ENCODE measurements around the gene PTGIR.
A peak's percentile ranks its signal among the peaks of the same experiment; 100 is the strongest.

PTGIR gene

DNA sequence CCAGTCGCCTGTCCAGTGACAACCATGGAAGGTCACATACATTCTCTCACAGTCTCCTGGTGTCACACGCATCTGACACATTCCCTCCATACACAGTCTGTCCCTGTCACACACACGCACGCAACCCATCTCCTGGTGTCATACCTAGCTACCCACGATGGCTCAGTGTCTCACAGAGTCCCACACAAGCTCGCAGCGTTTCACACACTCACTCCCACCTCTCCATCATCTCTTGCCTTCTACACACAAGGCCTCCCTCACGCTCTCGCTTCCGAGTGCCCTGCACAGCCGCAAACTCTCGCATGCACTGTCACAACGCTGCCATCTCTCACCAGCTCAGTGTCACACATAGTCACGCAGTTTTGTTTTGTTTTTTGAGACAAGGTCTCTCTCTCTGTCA is 12.3 kb upstream of the PTGIR start:
- Histone ChIP-seq H3K36me3 (replicated peaks; ENCODE audit: low read depth, low read length) (no peaks in the 10 kb centered on the region), H2AFZ (ENCODE audit: low read depth, low read length) (no peak overlapping the region), H3K9ac (ENCODE audit: low read length) (no peak overlapping the region), H3K27ac (ENCODE audit: low read length) (no peak overlapping the region), H3K27me3 (ENCODE audit: low read depth, low read length) (peaks cover 18% of the 10 kb centered on the region), H3K79me2 (ENCODE audit: low read length) (no peaks in the 10 kb centered on the region), H3K4me3 (ENCODE audit: low read length) (no peak overlapping the region), H4K20me1 (ENCODE audit: insufficient read depth, low read length) (no peaks in the 10 kb centered on the region), H3K4me2 (ENCODE audit: low read length) (no peak overlapping the region; the same call in 1 of the 2 replicates), H3K9me3 (ENCODE audit: insufficient read depth, low read length) (no peaks in the 10 kb centered on the region), H3K4me1 (ENCODE audit: low read length) (peaks cover 26% of the 10 kb centered on the region)
- no peak for TF ChIP-seq CTCF (IDR thresholded peaks at IDR 0.05; ENCODE audit: low read depth, low read length)
- TF ChIP-seq EZH2phosphoT487 (IDR thresholded peaks at IDR 0.05; ENCODE audit: low read depth) = no peak

GRCh38 chr19:46635920-46636761 is 11.3 kb upstream of the PTGIR start, which contains the start of gene GNG8:
Gene GNG8, minus strand, starts transcription at chr19:46636202. Its CDS starts 1,520 bp downstream, at chr19:46634682.
- no peaks in the 10 kb centered on the region for H3K36me3 ChIP-seq (replicated peaks; ENCODE audit: low read depth, low read length)
- peak within 1 kb of the TSS; percentile 8; the same call in 1 of the 2 replicates for H2AFZ ChIP-seq (ENCODE audit: low read depth, low read length)
- H4K20me1 ChIP-seq (ENCODE audit: insufficient read depth, low read length) = no peaks in the 10 kb centered on the region
- peak within 1 kb of the TSS; percentile 79 for H3K4me3 ChIP-seq (ENCODE audit: low read length)
- no peak for TF ChIP-seq EZH2phosphoT487 (IDR thresholded peaks at IDR 0.05; ENCODE audit: low read depth)
- no peak for TF ChIP-seq CTCF (IDR thresholded peaks at IDR 0.05; ENCODE audit: low read depth, low read length)
- H3K27ac ChIP-seq (ENCODE audit: low read length) = no peak within 1 kb of the TSS
- H3K9ac ChIP-seq (ENCODE audit: low read length) = peak within 1 kb of the TSS; percentile 47
- H3K4me2 ChIP-seq (ENCODE audit: low read length) = peak within 1 kb of the TSS; percentile 96
- H3K79me2 ChIP-seq (ENCODE audit: low read length) = no peaks in the 10 kb centered on the region
- peaks cover 15% of the 10 kb centered on the region for H3K27me3 ChIP-seq (ENCODE audit: low read depth, low read length)
- peaks cover 27% of the 10 kb centered on the region for H3K4me1 ChIP-seq (ENCODE audit: low read length)
- no peaks in the 10 kb centered on the region for H3K9me3 ChIP-seq (ENCODE audit: insufficient read depth, low read length)

DNA sequence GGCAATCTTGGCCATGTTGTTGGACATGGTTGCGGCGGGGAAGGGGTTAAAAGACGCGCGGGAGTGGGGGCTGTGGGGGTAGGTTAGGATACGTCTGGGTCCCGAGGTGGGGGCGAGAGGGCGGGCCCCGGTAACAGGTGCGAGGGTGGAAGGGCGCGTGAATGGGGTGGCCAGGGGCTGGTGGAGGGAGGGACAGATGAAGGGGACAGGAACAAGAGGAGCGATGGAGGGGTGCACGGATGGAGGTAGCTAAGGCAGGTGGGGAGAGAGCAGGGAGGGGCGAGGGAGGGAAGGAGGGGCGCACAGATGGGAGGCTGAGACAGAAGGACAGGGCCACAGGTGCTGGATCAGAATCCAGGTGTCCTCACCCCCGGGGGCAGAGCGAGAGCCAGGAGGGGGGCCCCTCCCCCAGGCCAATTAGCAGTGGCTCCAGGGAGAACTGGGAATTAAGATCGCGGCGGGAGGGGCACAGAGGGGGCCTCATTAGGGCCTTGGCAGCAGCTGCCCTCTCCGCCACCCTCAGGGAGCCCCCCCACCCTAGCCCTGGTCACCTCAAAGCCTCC is 9.8 kb upstream of the PTGIR start:
- TF ChIP-seq EZH2phosphoT487 (IDR thresholded peaks at IDR 0.05; ENCODE audit: low read depth) = no peak
- no peak for TF ChIP-seq CTCF (IDR thresholded peaks at IDR 0.05; ENCODE audit: low read depth, low read length)

GRCh38 chr19:46634045-46634655 is 9.3 kb upstream of the PTGIR start:
- Histone ChIP-seq H3K9ac (ENCODE audit: low read length) (no peak overlapping the region), H3K27ac (ENCODE audit: low read length) (no peak overlapping the region), H4K20me1 (ENCODE audit: insufficient read depth, low read length) (no peaks in the 10 kb centered on the region), H3K27me3 (ENCODE audit: low read depth, low read length) (0 out of 2 replicates have a peak, but pooled peaks cover 3% of the 10 kb centered on the region), H3K36me3 (replicated peaks; ENCODE audit: low read depth, low read length) (no peaks in the 10 kb centered on the region), H3K4me1 (ENCODE audit: low read length) (peaks cover 27% of the 10 kb centered on the region), H3K79me2 (ENCODE audit: low read length) (no peaks in the 10 kb centered on the region), H3K4me2 (ENCODE audit: low read length) (peak overlapping the region; percentile 45), H3K4me3 (ENCODE audit: low read length) (peak overlapping the region; percentile 54), H3K9me3 (ENCODE audit: insufficient read depth, low read length) (no peaks in the 10 kb centered on the region), H2AFZ (ENCODE audit: low read depth, low read length) (no peak overlapping the region)
- TF ChIP-seq EZH2phosphoT487 (IDR thresholded peaks at IDR 0.05; ENCODE audit: low read depth) (no peak), CTCF (IDR thresholded peaks at IDR 0.05; ENCODE audit: low read depth, low read length) (no peak)

More for the DNA sequence above, 9.8 kb upstream of the PTGIR start:
- Histone ChIP-seq H3K27me3 (ENCODE audit: low read depth, low read length) (peaks cover 3% of the 10 kb centered on the region; the same call in 1 of the 2 replicates), H3K36me3 (replicated peaks; ENCODE audit: low read depth, low read length) (no peaks in the 10 kb centered on the region), H3K9me3 (ENCODE audit: insufficient read depth, low read length) (no peaks in the 10 kb centered on the region), H3K79me2 (ENCODE audit: low read length) (no peaks in the 10 kb centered on the region), H4K20me1 (ENCODE audit: insufficient read depth, low read length) (no peaks in the 10 kb centered on the region), H3K27ac (ENCODE audit: low read length) (no peak overlapping the region), H3K4me3 (ENCODE audit: low read length) (peak overlapping the region; percentile 54), H3K9ac (ENCODE audit: low read length) (no peak overlapping the region), H3K4me1 (ENCODE audit: low read length) (peaks cover 29% of the 10 kb centered on the region), H3K4me2 (ENCODE audit: low read length) (peak overlapping the region; percentile 45), H2AFZ (ENCODE audit: low read depth, low read length) (no peak overlapping the region)

All from OCI-LY3 (cell line).